Heart left ventricle (tissue), 13 donors: ENCODE results near the gene SYTL5.

Experiments used
- CTCF ChIP-seq, 12 donors: fragments of 200-600 bp; sonication (generic) in 4 of 12; IDR thresholded peaks; one replicate each; pipeline versions ENCODE4 v1.5.0 to v1.8.0; 2018 to 2022; ENCODE audit warnings: antibody characterized with exemption in 12 of 12, mild to moderate bottlenecking in 5 of 12
- POLR2A ChIP-seq, 2 donors: fragments of 450-650 bp; IDR thresholded peaks; one replicate each; pipeline ENCODE4 v1.6.1; 2017; ENCODE audit warnings: antibody characterized with exemption in 2 of 2, mild to moderate bottlenecking in 2 of 2, moderate library complexity in 2 of 2
- donor health status: ischemic (EF 13 %, LVEDD 7.1; RV severe dilation, severe dysfunction).
- donor health status: DM: no; HTN: yes; CAD: no.
- donor health status: DM: no; HTN: no; CAD: no.
- donor health status: ischemic (EF 25% LVEDD 6.9; RV normal size, moderate dysfunction).
- donor health status: ischemic (EF 25% LVEDD 5.7; RV mildly dilated, moderate dysfunction).
- donor health status: ischemic (EF 35%, LVEDD 5.7; RV mildly dilated, moderate dysfunction).
- donor health status: nonischemic (EF 11% LVEDD 7.7; RV severe dilation, severe dysfunction).
- donor health status: DM: yes; HTN: yes; CAD: no.
- donor health status: PGD.
- donor health status: ischemic (EF 29% LVEDD 5.4; RV normal size, mild dysfunction).
- donor health status: nonischemic (EF 23%, LVEDD 6.1; RV moderate dilation, normal function).

DNA sequence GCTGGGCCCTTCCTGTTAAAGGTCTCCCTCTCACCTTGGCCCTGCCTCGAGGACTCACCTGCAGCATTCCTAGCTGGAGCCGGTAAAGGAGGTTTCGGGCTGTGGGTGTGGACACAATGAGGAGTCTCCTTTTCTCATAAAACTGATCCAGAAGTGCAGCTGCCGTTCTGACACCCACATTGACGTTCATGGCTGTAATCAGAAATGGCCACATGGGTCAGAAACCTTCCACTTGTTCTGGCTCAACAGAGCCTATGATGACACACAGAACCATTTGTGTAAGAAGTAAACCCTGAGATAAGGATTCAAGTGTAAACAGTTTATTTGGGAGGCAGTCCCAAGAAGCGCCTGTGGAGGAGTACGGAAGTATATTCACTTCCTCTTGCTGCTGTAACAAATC lies 150.5 kb downstream of the SYTL5 start:
- TF ChIP-seq POLR2A (IDR thresholded peaks at IDR 0.05) (no peak), CTCF (IDR thresholded peaks at IDR 0.05) (no peak)
